OCI-LY7 (cell line): Measurements from ENCODE around the gene MAP3K20.

Experiments used
- EZH2phosphoT487 ChIP-seq: fragments of 200-600 bp; sonication (generic); IDR thresholded peaks from 2 replicates; pipeline ENCODE4 v1.6.1; 2018; ENCODE audit warnings: low read depth, borderline replicate concordance, mild to moderate bottlenecking, mixed run types, antibody characterized with exemption, low read length, moderate library complexity, mixed read lengths
- TF ChIP-seq, protein P1 (sequence below): fragments of 200-600 bp; sonication (generic); conservative IDR thresholded peaks from 2 replicates; pipeline ENCODE4 v1.5.1; 2014; ENCODE audit warnings: mild to moderate bottlenecking, antibody characterized with exemption, low read length, moderate library complexity, mixed read lengths

DNA sequence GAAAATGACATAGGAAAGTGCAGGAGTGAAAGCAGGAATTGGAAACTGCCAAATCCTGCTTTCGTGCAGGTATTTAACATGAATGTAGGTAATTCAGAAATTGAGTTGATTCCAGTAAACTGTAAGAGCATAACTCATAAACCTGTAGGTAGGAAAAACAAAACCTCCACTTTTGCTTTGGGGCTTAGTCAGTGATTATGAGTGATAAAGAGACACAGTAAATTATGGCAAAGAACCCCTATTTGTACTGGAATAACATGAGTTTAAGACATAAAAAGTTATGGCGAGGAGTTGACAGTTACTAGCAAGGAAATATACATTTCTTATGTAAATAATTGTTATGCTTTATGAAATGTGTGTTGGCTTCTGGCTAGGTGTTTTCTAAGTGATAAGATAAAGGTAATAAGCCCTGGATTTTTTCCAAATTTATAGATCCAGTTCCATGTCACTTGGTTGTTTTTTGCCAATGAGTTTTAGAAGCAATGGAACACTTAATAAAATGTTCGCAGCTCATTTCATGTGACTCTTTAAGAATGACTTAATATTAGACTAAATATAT, 17.3 kb downstream of the MAP3K20 start:
- TF ChIP-seq, protein P1, sequence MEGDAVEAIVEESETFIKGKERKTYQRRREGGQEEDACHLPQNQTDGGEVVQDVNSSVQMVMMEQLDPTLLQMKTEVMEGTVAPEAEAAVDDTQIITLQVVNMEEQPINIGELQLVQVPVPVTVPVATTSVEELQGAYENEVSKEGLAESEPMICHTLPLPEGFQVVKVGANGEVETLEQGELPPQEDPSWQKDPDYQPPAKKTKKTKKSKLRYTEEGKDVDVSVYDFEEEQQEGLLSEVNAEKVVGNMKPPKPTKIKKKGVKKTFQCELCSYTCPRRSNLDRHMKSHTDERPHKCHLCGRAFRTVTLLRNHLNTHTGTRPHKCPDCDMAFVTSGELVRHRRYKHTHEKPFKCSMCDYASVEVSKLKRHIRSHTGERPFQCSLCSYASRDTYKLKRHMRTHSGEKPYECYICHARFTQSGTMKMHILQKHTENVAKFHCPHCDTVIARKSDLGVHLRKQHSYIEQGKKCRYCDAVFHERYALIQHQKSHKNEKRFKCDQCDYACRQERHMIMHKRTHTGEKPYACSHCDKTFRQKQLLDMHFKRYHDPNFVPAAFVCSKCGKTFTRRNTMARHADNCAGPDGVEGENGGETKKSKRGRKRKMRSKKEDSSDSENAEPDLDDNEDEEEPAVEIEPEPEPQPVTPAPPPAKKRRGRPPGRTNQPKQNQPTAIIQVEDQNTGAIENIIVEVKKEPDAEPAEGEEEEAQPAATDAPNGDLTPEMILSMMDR: no peak
- no peak for TF ChIP-seq EZH2phosphoT487
